ENCODE measurements around the gene EPDR1. TPM values are rescaled to one million over a fixed set of nuclear protein-coding genes. Genes with fewer than 3 reads are reported as not detected.

Gene EPDR1
- total RNA-seq, 2 donors from 2014 or later = 38.6 to 77.8 TPM

DNA sequence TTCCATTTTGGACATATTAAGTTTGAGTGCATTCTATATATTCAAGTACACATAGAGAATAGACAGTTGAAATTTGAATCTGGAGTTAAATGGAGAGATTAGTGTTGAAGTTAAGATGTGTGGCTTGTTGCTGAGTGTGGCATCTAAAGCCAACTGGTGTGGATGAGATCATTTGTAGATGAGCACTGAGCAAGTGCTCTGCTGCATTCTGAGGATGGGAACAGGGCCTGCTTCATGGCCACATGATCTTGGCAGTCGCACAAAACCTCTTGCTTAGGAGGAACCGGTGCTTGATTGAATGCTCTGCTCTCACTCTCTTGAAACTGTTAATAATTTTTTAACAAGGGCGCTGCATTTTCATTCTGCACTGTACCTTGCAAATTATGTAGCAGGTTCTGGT is 62.0 kb downstream of the EPDR1 start:
- no peak for DNase-seq (ENCODE audit: low spot score)

DNA sequence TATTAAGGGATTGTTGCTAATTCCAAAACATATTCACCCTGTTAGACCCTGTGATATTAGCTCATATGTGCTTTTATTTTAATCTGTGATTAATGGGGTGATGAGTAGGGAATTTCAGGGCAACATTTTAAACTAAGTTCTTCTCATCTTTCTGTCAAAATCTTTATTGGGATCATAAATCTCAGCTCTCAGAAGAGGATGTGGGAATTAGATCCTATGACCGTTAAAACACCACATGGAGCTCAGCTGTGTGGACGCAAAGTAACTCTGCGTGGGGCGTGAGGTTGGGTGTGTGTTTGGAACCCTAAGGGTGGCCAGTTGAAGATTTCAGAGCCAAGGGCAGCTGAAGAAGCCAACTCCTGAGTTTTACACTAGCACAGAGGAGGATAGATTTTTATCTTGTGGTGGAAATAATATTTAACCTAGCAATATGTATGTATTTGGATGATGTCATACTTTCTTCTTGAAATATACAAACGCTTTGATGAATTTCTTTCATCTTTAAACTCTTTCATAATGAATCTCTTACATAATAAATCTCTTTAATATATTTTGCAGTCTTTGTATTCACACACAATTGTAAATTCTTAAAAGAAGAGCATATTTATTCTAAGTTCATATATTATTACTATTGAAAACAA is 64.4 kb downstream of the EPDR1 start:
- WGBS = 42% methylated on average over 5 of the region's 5 CpGs
- H3K9me3 ChIP-seq = no peaks in the 10 kb centered on the region
- no peak overlapping the region for H3K4me3 ChIP-seq
- H3K36me3 ChIP-seq = no peaks in the 10 kb centered on the region
- TF ChIP-seq, protein P1, sequence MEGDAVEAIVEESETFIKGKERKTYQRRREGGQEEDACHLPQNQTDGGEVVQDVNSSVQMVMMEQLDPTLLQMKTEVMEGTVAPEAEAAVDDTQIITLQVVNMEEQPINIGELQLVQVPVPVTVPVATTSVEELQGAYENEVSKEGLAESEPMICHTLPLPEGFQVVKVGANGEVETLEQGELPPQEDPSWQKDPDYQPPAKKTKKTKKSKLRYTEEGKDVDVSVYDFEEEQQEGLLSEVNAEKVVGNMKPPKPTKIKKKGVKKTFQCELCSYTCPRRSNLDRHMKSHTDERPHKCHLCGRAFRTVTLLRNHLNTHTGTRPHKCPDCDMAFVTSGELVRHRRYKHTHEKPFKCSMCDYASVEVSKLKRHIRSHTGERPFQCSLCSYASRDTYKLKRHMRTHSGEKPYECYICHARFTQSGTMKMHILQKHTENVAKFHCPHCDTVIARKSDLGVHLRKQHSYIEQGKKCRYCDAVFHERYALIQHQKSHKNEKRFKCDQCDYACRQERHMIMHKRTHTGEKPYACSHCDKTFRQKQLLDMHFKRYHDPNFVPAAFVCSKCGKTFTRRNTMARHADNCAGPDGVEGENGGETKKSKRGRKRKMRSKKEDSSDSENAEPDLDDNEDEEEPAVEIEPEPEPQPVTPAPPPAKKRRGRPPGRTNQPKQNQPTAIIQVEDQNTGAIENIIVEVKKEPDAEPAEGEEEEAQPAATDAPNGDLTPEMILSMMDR (IDR thresholded peaks at IDR 0.05) = no peak
- TF ChIP-seq POLR2A (IDR thresholded peaks at IDR 0.05) = no peak
- TF ChIP-seq POLR2AphosphoS5 (IDR thresholded peaks at IDR 0.05) = no peak
- no peak for DNase-seq (ENCODE audit: low spot score)
- H3K27ac ChIP-seq = no peak overlapping the region
- no peaks in the 10 kb centered on the region for H3K4me1 ChIP-seq (replicated peaks)
- intact Hi-C loops (cut with DNase I) = no loop called here
- no peaks in the 10 kb centered on the region for H3K27me3 ChIP-seq (replicated peaks; ENCODE audit: insufficient read depth)

More for the DNA sequence above, 62.0 kb downstream of the EPDR1 start:
- TF ChIP-seq POLR2A (IDR thresholded peaks at IDR 0.05) = no peak
- no peak for TF ChIP-seq POLR2AphosphoS5 (IDR thresholded peaks at IDR 0.05)
- H3K27ac ChIP-seq = no peak overlapping the region
- no peak overlapping the region for H3K4me3 ChIP-seq
- no peaks in the 10 kb centered on the region for H3K27me3 ChIP-seq (replicated peaks; ENCODE audit: insufficient read depth)
- H3K36me3 ChIP-seq = no peaks in the 10 kb centered on the region
- no peaks in the 10 kb centered on the region for H3K4me1 ChIP-seq (replicated peaks)
- 69% methylated on average over 3 of the region's 3 CpGs for WGBS
- no peaks in the 10 kb centered on the region for H3K9me3 ChIP-seq
- intact Hi-C loops (cut with DNase I) = no loop called here

DNA sequence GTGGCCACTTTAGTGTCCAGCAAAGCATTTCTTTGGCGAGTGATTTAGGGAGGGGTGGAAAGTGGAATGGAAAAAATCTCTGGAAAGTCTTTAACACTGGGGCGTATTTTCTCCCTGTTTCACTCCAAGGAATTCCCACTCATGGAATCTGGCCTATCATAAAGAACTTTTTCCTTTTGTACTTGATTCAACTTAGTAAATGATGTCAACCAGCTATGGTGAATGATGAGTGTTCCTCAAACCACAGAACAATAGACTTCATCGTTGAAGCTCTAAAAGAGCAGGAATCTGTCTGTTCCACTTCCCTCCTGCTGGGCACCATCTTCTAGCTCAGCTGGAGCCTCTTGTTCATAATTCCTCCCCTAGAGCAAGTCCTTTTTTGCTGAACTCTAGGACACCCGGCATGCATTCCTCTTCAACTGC is 66.5 kb downstream of the EPDR1 start:
- no peaks in the 10 kb centered on the region for H3K27me3 ChIP-seq (replicated peaks; ENCODE audit: insufficient read depth)

DNA sequence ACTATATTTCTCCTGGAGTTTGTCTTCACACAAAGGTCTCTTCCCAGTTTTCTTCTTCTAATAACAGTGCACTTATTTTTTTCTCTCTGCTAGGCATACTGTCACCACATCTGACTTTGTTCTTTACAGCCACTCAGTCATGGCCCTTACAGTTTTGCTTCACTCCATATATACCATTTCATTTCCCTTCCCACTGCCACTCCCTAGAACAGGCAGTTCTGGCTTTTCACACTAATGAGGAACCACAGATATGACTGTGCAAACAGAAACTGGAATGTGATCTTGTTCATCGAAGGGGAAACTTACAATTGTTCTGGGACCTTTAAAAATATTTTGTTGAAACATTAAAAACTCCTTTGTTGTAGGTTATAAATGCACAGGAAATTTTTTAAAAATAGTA is 67.3 kb downstream of the EPDR1 start:
- no peaks in the 10 kb centered on the region for H3K27me3 ChIP-seq (replicated peaks; ENCODE audit: insufficient read depth)
- H3K4me1 ChIP-seq (replicated peaks) = no peaks in the 10 kb centered on the region
- 17% methylated on average over 1 of the region's 1 CpG for WGBS
- no peaks in the 10 kb centered on the region for H3K36me3 ChIP-seq
- H3K27ac ChIP-seq = no peak overlapping the region
- H3K4me3 ChIP-seq = no peak overlapping the region
- TF ChIP-seq POLR2A (IDR thresholded peaks at IDR 0.05) = no peak
- peak; percentile 72 for TF ChIP-seq POLR2AphosphoS5 (IDR thresholded peaks at IDR 0.05)
- TF ChIP-seq, protein P1 (IDR thresholded peaks at IDR 0.05) = no peak
- intact Hi-C loops (cut with DNase I) = no loop called here
- peak; percentile 12 for DNase-seq (ENCODE audit: low spot score)
- H3K9me3 ChIP-seq = no peaks in the 10 kb centered on the region

More for the DNA sequence above, 66.5 kb downstream of the EPDR1 start:
- intact Hi-C loops (cut with DNase I) = no loop called here
- no peaks in the 10 kb centered on the region for H3K4me1 ChIP-seq (replicated peaks)
- H3K27ac ChIP-seq = no peak overlapping the region
- WGBS = 63% methylated on average over 4 of the region's 4 CpGs
- TF ChIP-seq, protein P1 (IDR thresholded peaks at IDR 0.05) = no peak
- TF ChIP-seq POLR2AphosphoS5 (IDR thresholded peaks at IDR 0.05) (no peak), POLR2A (IDR thresholded peaks at IDR 0.05) (no peak)
- DNase-seq (ENCODE audit: low spot score) = no peak
- H3K4me3 ChIP-seq = no peak overlapping the region
- no peaks in the 10 kb centered on the region for H3K36me3 ChIP-seq
- no peaks in the 10 kb centered on the region for H3K9me3 ChIP-seq

DNA sequence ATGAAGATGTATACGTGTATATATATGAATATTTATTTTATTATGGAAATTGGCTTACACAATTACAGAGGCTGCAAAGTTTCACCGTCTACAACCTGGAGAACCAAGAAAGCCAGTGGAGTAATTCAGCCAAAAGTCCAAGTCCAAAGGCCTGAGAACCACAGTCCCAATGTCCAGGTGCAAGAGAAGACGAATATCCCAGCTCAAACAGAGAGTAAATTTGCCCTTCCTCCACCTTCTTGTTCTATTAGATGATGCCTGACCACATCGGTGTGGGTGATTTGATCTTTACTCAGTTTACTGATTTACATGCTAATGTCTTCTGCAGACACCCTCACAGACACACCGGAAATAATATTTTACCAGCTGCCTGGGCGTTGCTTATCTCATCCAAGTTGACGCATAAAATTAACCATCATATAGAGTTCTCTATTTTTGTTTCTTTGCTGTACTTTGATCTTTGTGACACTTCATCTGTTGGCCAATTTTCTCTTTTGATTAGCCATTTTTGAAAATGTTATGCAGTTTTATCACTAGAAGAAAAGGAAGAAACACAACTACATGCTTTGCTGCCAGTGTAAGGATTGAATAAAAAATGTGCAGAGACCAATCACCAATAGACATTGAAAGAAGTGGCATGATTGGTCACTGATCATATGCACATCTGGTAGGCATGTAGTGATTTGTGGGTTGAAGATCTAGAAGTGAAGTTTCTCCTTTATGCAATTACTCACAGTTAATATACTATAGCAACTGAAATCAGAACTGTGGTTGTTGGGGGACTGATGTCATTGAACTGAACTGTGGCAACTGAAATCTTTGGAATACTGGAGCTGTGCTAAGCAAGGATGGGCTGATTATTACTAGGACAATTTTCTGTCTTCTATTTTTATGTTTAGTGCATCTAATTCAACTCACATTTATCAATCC is 68.5 kb downstream of the EPDR1 start:
- Histone ChIP-seq H3K4me3 (no peak overlapping the region), H3K4me1 (replicated peaks) (no peaks in the 10 kb centered on the region), H3K36me3 (no peaks in the 10 kb centered on the region), H3K27me3 (replicated peaks; ENCODE audit: insufficient read depth) (no peaks in the 10 kb centered on the region), H3K27ac (no peak overlapping the region), H3K9me3 (no peaks in the 10 kb centered on the region)
- DNase-seq (ENCODE audit: low spot score) = no peak
- 94% methylated on average over 7 of the region's 7 CpGs for WGBS
- intact Hi-C loops (cut with DNase I) = no loop called here
- TF ChIP-seq POLR2A (IDR thresholded peaks at IDR 0.05) (no peak), POLR2AphosphoS5 (IDR thresholded peaks at IDR 0.05) (no peak)
- TF ChIP-seq, protein P1 (IDR thresholded peaks at IDR 0.05) = no peak
